Trophoblast cell (in vitro differentiated cells and primary cell): ENCODE measurements around the gene MLLT10.
A peak's percentile ranks its signal among the peaks of the same experiment; 100 is the strongest.

ENCODE experiments used
- DNase-seq, 2 donors: peaks; one replicate each; pipeline ENCODE4 v3.0.0-alpha.2; 2016
- H2AFZ ChIP-seq: 2 replicates; pipeline ENCODE4 v1.6.1; 2013; ENCODE audit warnings: low read length, moderate library complexity, mild to moderate bottlenecking; ENCODE audit not compliant: insufficient read depth, poor library complexity
- H2AK5ac ChIP-seq: 2 replicates; pipeline ENCODE4 v1.6.1; 2013; ENCODE audit warnings: mild to moderate bottlenecking, low read length
- H2BK120ac ChIP-seq: 2 replicates; pipeline ENCODE4 v1.6.1; 2013; ENCODE audit warnings: low read length, mild to moderate bottlenecking, moderate library complexity; ENCODE audit not compliant: insufficient read depth, poor library complexity
- H2BK12ac ChIP-seq: 2 replicates; pipeline ENCODE4 v1.6.1; 2013; ENCODE audit warnings: mild to moderate bottlenecking, low read length, moderate library complexity
- H2BK5ac ChIP-seq: 2 replicates; pipeline ENCODE4 v1.6.1; 2013; ENCODE audit warnings: low read length, low read depth, moderate library complexity, mild to moderate bottlenecking; ENCODE audit not compliant: poor library complexity
- H3K14ac ChIP-seq: 2 replicates; pipeline ENCODE4 v1.6.1; 2013; ENCODE audit warnings: mild to moderate bottlenecking, low read length
- H3K18ac ChIP-seq: 2 replicates; pipeline ENCODE4 v1.6.1; 2013; ENCODE audit warnings: mild to moderate bottlenecking, low read length
- H3K23ac ChIP-seq: 2 replicates; pipeline ENCODE4 v1.6.1; 2013; ENCODE audit warnings: low read length
- H3K27ac ChIP-seq: 2 replicates; pipeline ENCODE4 v1.5.1; 2013; ENCODE audit warnings: low read depth, mild to moderate bottlenecking, inconsistent platforms, low read length, moderate library complexity
- H3K27me3 ChIP-seq: 2 replicates; pipeline ENCODE4 v1.6.1; 2013; ENCODE audit warnings: inconsistent platforms, mild to moderate bottlenecking, low read length, moderate library complexity; ENCODE audit not compliant: insufficient read depth
- H3K36me3 ChIP-seq, 2 experiments: 1 replicate in 1 of 2; 2 replicates in 1 of 2; pipeline ENCODE4 v1.6.1; 2013; ENCODE audit warnings: low read length in 2 of 2, mild to moderate bottlenecking in 2 of 2, moderate library complexity in 1 of 2; ENCODE audit not compliant: insufficient read depth in 2 of 2, control insufficient read depth in 1 of 2
- H3K4ac ChIP-seq: 2 replicates; pipeline ENCODE4 v1.6.1; 2013; ENCODE audit warnings: low read depth, mild to moderate bottlenecking, low read length, moderate library complexity
- H3K4me1 ChIP-seq, 2 experiments: 1 replicate in 1 of 2; 2 replicates in 1 of 2; pipeline ENCODE4 v1.6.1; 2013; ENCODE audit warnings: low read length in 2 of 2, mild to moderate bottlenecking in 2 of 2, moderate library complexity in 1 of 2; ENCODE audit not compliant: insufficient read depth in 2 of 2, control insufficient read depth in 1 of 2
- H3K4me2 ChIP-seq: 2 replicates; pipeline ENCODE4 v1.6.1; 2013; ENCODE audit warnings: inconsistent platforms, mild to moderate bottlenecking, low read length, moderate library complexity
- H3K4me3 ChIP-seq: 2 replicates; pipeline ENCODE4 v1.5.1; 2013; ENCODE audit warnings: mild to moderate bottlenecking, low read depth, low read length, inconsistent platforms
- H3K79me1 ChIP-seq: one replicate; pipeline ENCODE4 v1.6.1; 2013; ENCODE audit warnings: low read length
- H3K79me2 ChIP-seq: 2 replicates; pipeline ENCODE4 v1.6.1; 2013; ENCODE audit warnings: low read length, mild to moderate bottlenecking; ENCODE audit not compliant: control insufficient read depth, insufficient read depth, poor library complexity
- H3K9ac ChIP-seq: 2 replicates; pipeline ENCODE4 v1.6.1; 2013; ENCODE audit warnings: mild to moderate bottlenecking, low read length
- H3K9me3 ChIP-seq: 2 replicates; pipeline ENCODE4 v1.6.1; 2013; ENCODE audit warnings: low read depth, mild to moderate bottlenecking, control low read depth, inconsistent platforms, low read length; ENCODE audit not compliant: insufficient read depth
- H4K12ac ChIP-seq: 2 replicates; pipeline ENCODE4 v1.6.1; 2013; ENCODE audit warnings: low read depth, mild to moderate bottlenecking, low read length, moderate library complexity
- H4K8ac ChIP-seq: 2 replicates; pipeline ENCODE4 v1.6.1; 2013; ENCODE audit warnings: low read depth, mild to moderate bottlenecking, low read length, moderate library complexity
- H4K91ac ChIP-seq: one replicate; pipeline ENCODE4 v1.6.1; 2013; ENCODE audit warnings: low read depth, mild to moderate bottlenecking, low read length, moderate library complexity
- WGBS: extraction: QIAGEN DNeasy Blood & Tissue Kit; methylation state at CpG from one replicate; pipeline ENCODE4 v1.1.7; 2013; ENCODE audit warnings: missing lambda C conversion rate; ENCODE audit not compliant: insufficient read length, insufficient coverage; ENCODE audit errors: extremely low coverage; 5-methylcytosine and 5-hydroxymethylcytosine counted together

The MLLT10 gene

DNA sequence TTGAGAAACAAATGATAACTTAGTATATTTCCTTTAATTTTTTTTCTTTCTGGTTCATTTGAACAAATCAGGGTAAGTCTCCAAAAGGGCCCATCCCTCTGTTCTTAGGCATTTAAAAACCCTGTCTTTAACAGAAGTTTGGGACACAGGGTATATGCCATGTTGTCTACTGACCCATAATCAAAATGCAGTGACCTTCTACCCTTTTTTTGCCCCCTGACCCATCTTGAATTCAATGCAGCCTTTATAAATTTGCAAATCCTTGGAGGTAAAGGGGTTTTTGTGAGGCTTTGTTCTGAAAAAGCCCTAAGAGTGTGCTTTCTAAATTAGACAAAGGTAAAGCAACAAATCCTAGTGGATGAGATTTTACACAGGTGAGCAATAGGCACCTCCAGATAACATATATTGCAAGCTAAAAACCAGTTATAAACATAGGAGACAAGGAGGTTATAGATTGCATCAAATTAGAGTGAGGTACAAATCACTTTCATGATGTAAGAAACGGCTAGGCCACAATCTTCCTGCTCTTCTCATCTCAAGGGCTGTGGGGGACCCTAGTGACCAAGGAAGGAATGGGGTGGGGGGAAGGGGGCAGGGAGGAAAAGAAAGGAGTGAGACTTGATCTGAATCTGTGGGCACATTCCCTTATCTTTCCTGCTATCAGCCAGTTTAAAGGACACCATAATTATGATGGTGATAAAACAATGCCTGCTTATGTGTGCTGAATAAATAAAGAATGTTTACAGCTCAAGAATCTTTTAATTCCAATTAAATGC, 11.2 kb upstream of the MLLT10 start:
- H4K8ac ChIP-seq = no peak overlapping the region
- H3K23ac ChIP-seq = no peak overlapping the region
- WGBS = no CpG with 5 or more reads among the region's 1 CpG
- peaks cover 15% of the 10 kb centered on the region for H3K79me2 ChIP-seq
- H3K18ac ChIP-seq = no peak overlapping the region
- peaks cover 42% of the 10 kb centered on the region for H3K79me1 ChIP-seq
- H2AK5ac ChIP-seq = no peak overlapping the region
- H3K9me3 ChIP-seq = no peaks in the 10 kb centered on the region
- DNase-seq = no peak
- no peak overlapping the region for H3K9ac ChIP-seq
- H2AFZ ChIP-seq = no peak overlapping the region
- H3K4me2 ChIP-seq = no peak overlapping the region
- no peaks in the 10 kb centered on the region for H3K27me3 ChIP-seq
- H3K27ac ChIP-seq = no peak overlapping the region
- no peak overlapping the region for H2BK120ac ChIP-seq
- H3K14ac ChIP-seq = no peak overlapping the region
- H3K4ac ChIP-seq = no peak overlapping the region
- H3K4me1 ChIP-seq = peaks cover 0 to 2% of the 10 kb centered on the region in 2 experiments
- no peak overlapping the region for H3K4me3 ChIP-seq
- no peak overlapping the region for H4K91ac ChIP-seq
- H2BK12ac ChIP-seq = no peak overlapping the region
- no peaks in the 10 kb centered on the region for H3K36me3 ChIP-seq
- no peak overlapping the region for H4K12ac ChIP-seq
- H2BK5ac ChIP-seq = no peak overlapping the region

GRCh38 chr10:21523557-21524008, 10.4 kb upstream of the MLLT10 start:
- no peak overlapping the region for H3K9ac ChIP-seq
- no CpG with 5 or more reads among the region's 3 CpGs for WGBS

DNA sequence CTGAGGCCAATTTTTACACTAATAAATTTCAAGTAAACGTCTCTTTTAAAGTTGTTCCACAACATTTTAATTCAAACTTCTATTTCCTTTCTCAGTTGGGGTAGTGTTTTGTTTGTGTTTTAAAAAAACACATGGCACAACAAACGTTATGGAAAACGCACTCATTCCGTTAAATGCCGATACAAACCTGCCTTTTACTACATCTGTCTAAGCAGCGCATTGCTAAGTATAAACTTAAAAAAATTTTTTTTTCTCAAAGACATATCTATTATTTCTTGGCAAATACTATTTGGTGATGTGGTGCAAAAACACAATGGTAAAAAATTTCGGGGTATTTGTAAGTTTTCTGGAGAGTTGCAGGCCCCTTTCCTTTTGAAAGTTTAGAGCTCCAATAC, 9.9 kb upstream of the MLLT10 start:
- Histone ChIP-seq H3K79me1 (peaks cover 34% of the 10 kb centered on the region), H3K23ac (no peak overlapping the region), H3K36me3 (no peaks in the 10 kb centered on the region), H2BK12ac (no peak overlapping the region), H3K4me1 (peaks cover 0 to 2% of the 10 kb centered on the region in 2 experiments), H3K27ac (peak overlapping the region; percentile 100), H4K8ac (no peak overlapping the region), H3K4ac (no peak overlapping the region), H3K27me3 (no peaks in the 10 kb centered on the region), H2BK120ac (peak overlapping the region; percentile 30), H3K9me3 (no peaks in the 10 kb centered on the region), H4K91ac (no peak overlapping the region), H2AFZ (no peak overlapping the region), H3K4me3 (no peak overlapping the region), H3K18ac (no peak overlapping the region), H3K79me2 (peaks cover 16% of the 10 kb centered on the region), H4K12ac (no peak overlapping the region), H2BK5ac (no peak overlapping the region), H3K4me2 (peak overlapping the region; percentile 100), H2AK5ac (no peak overlapping the region), H3K14ac (no peak overlapping the region), H3K9ac (no peak overlapping the region)
- no peak for DNase-seq
- WGBS = no CpG with 5 or more reads among the region's 7 CpGs

More at GRCh38 chr10:21523557-21524008, 10.4 kb upstream of the MLLT10 start:
- no peaks in the 10 kb centered on the region for H3K27me3 ChIP-seq
- peaks cover 0 to 2% of the 10 kb centered on the region in 2 experiments for H3K4me1 ChIP-seq
- H3K18ac ChIP-seq = peak overlapping the region; percentile 56
- H2BK5ac ChIP-seq = peak overlapping the region; percentile 61
- peak overlapping the region; percentile 59 for H2AFZ ChIP-seq
- H3K23ac ChIP-seq = no peak overlapping the region
- peak overlapping the region; percentile 64 for H3K4ac ChIP-seq
- peak overlapping the region; percentile 88 for H2BK12ac ChIP-seq
- H2BK120ac ChIP-seq = peak overlapping the region; percentile 38
- H3K14ac ChIP-seq = peak overlapping the region; percentile 19
- H4K91ac ChIP-seq = peak overlapping the region; percentile 66
- H3K79me1 ChIP-seq = peaks cover 38% of the 10 kb centered on the region
- no peaks in the 10 kb centered on the region for H3K36me3 ChIP-seq
- no peak for DNase-seq
- no peak overlapping the region for H3K4me2 ChIP-seq
- peak overlapping the region; percentile 33 for H3K27ac ChIP-seq
- H2AK5ac ChIP-seq = peak overlapping the region; percentile 35
- no peak overlapping the region for H3K4me3 ChIP-seq
- H3K79me2 ChIP-seq = peaks cover 15% of the 10 kb centered on the region
- peak overlapping the region; percentile 59 for H4K12ac ChIP-seq
- H3K9me3 ChIP-seq = no peaks in the 10 kb centered on the region
- peak overlapping the region; percentile 78 for H4K8ac ChIP-seq

GRCh38 chr10:21524526-21525366, 9.3 kb upstream of the MLLT10 start:
- Histone ChIP-seq H3K27ac (peak overlapping the region; percentile 100), H4K91ac (peak overlapping the region; percentile 99), H2BK12ac (peak overlapping the region; percentile 82), H2BK120ac (peak overlapping the region; percentile 99), H3K36me3 (no peaks in the 10 kb centered on the region), H2AK5ac (no peak overlapping the region), H2AFZ (peak overlapping the region; percentile 59), H3K27me3 (no peaks in the 10 kb centered on the region), H3K14ac (peak overlapping the region; percentile 85), H4K12ac (peak overlapping the region; percentile 44), H3K4ac (peak overlapping the region; percentile 49), H2BK5ac (peak overlapping the region; percentile 100), H3K4me2 (peak overlapping the region; percentile 100), H3K79me2 (peaks cover 16% of the 10 kb centered on the region), H3K9ac (peak overlapping the region; percentile 76), H3K4me3 (peak overlapping the region; percentile 84), H3K18ac (peak overlapping the region; percentile 100), H3K9me3 (no peaks in the 10 kb centered on the region), H3K4me1 (no peaks in the 10 kb centered on the region), H3K23ac (no peak overlapping the region), H4K8ac (peak overlapping the region; percentile 99), H3K79me1 (peaks cover 33% of the 10 kb centered on the region)
- WGBS = no CpG with 5 or more reads among the region's 23 CpGs
- peak in 1 of 2 donors; percentile 55 for DNase-seq
